H1 (cell line): ENCODE measurements around the gene RDH14. TPM values are rescaled to one million over a fixed set of nuclear protein-coding genes. Genes with fewer than 3 reads are reported as not detected.

Source experiments
- CTCF ChIA-PET: fragments of 300-600 bp; sonication (Branson Sonifier 250); formaldehyde crosslinking; loops from one replicate; lab custom pipeline; 2021; ENCODE audit not compliant: partially characterized antibody; lab: Charles Lee
- POLR2A ChIA-PET: fragments of 300-600 bp; sonication (Branson Sonifier 250); formaldehyde crosslinking; loops from one replicate; lab custom pipeline; 2021; ENCODE audit warnings: inconsistent platforms; ENCODE audit not compliant: partially characterized antibody; lab: Charles Lee
- DNase-seq, 2 experiments: peaks; one replicate each; pipeline versions ENCODE4 v3.0.0 to v3.0.0-alpha.2; 2010 to 2022; ENCODE audit warnings: low spot score in 2 of 2, low read depth in 1 of 2, mixed read lengths in 1 of 2
- FAIRE-seq: peaks from 2 replicates; lab custom pipeline; 2011; peaks lifted over from hg19 to GRCh38; lab: Jason Lieb, UNC
- H2AFZ ChIP-seq: 2 replicates; pipeline ENCODE4 v1.8.1; 2012; ENCODE audit warnings: low read length, inconsistent platforms
- H2AK5ac ChIP-seq: 2 replicates; pipeline ENCODE4 v1.6.1; 2013; ENCODE audit warnings: low read depth, low read length
- H2BK120ac ChIP-seq: replicated peaks from 2 replicates; pipeline ENCODE3; 2013; ENCODE audit warnings: low read depth, low read length, inconsistent platforms
- H2BK12ac ChIP-seq: 2 replicates; pipeline ENCODE4 v1.6.1; 2013; ENCODE audit warnings: low read depth, low read length
- H2BK15ac ChIP-seq: 2 replicates; pipeline ENCODE4 v1.6.1; 2013; ENCODE audit warnings: low read length
- H2BK20ac ChIP-seq: 2 replicates; pipeline ENCODE4 v1.6.1; 2013; ENCODE audit warnings: low read length
- H2BK5ac ChIP-seq: 2 replicates; pipeline ENCODE4 v1.6.1; 2013; ENCODE audit warnings: low read depth, low read length
- H3K14ac ChIP-seq: 2 replicates; pipeline ENCODE4 v1.6.1; 2013; ENCODE audit warnings: inconsistent platforms; ENCODE audit not compliant: insufficient read length
- H3K18ac ChIP-seq: 2 replicates; pipeline ENCODE4 v1.6.1; 2013; ENCODE audit warnings: low read length; ENCODE audit errors: extremely low read depth
- H3K23ac ChIP-seq: 2 replicates; pipeline ENCODE4 v1.6.1; 2013; ENCODE audit warnings: inconsistent platforms; ENCODE audit not compliant: insufficient read length
- H3K23me2 ChIP-seq: 2 replicates; pipeline ENCODE4 v1.6.1; 2013; ENCODE audit warnings: low read depth, low read length
- H3K27ac ChIP-seq: 2 replicates; pipeline ENCODE4 v1.6.1; 2011; ENCODE audit warnings: low read depth, low read length, inconsistent platforms
- H3K27me3 ChIP-seq, 4 experiments: replicated peaks in 1 of 4; 1 replicate in 1 of 4; 2 replicates in 3 of 4; pipeline versions ENCODE4 v1.6.1 to v1.8.1; 2011 to 2013; ENCODE audit warnings: low read length in 3 of 4, mild to moderate bottlenecking in 3 of 4, inconsistent platforms in 2 of 4, mixed read lengths in 2 of 4, moderate library complexity in 1 of 4; ENCODE audit not compliant: control insufficient read depth in 3 of 4, insufficient read depth in 3 of 4; ENCODE audit errors: extremely low read depth in 1 of 4
- H3K36me3 ChIP-seq, 4 experiments: 2 replicates each; pipeline versions ENCODE4 v1.6.1 to v1.8.1; 2011 to 2013; ENCODE audit warnings: mild to moderate bottlenecking in 4 of 4, low read length in 3 of 4, moderate library complexity in 2 of 4, control low read depth in 1 of 4, inconsistent platforms in 1 of 4; ENCODE audit not compliant: insufficient read depth in 4 of 4, control insufficient read depth in 2 of 4
- H3K4ac ChIP-seq: replicated peaks from 2 replicates; pipeline ENCODE3; 2013; ENCODE audit warnings: low read length, low read depth, mixed read lengths, inconsistent platforms; ENCODE audit not compliant: insufficient read length
- H3K4me1 ChIP-seq, 4 experiments: replicated peaks in 1 of 4; 1 replicate in 1 of 4; 2 replicates in 3 of 4; pipeline versions ENCODE4 v1.6.1 to v1.8.1; 2011 to 2013; ENCODE audit warnings: low read length in 3 of 4, inconsistent platforms in 2 of 4, mixed read lengths in 1 of 4; ENCODE audit not compliant: insufficient read depth in 4 of 4, control insufficient read depth in 3 of 4
- H3K4me2 ChIP-seq, 2 experiments: 2 replicates each; pipeline versions ENCODE4 v1.6.1 to v1.8.1; 2011 to 2013; ENCODE audit warnings: low read depth in 2 of 2, low read length in 2 of 2, control low read depth in 1 of 2, inconsistent platforms in 1 of 2, mild to moderate bottlenecking in 1 of 2; ENCODE audit not compliant: insufficient read depth in 1 of 2
- H3K4me3 ChIP-seq, 4 experiments: fragments of 200-600, 300-600 bp in 1 of 4; sonication (generic), shearing (Covaris generic), sonication (Bioruptor Twin) in 1 of 4; 2 replicates each; pipeline versions ENCODE4 v1.5.1 to v1.8.1; 2011 to 2016; ENCODE audit warnings: low read length in 4 of 4, low read depth in 3 of 4, control low read depth in 2 of 4, inconsistent platforms in 2 of 4, mild to moderate bottlenecking in 2 of 4, mixed read lengths in 1 of 4, moderate library complexity in 1 of 4; ENCODE audit not compliant: insufficient read depth in 2 of 4; ENCODE audit errors: extremely low read depth in 1 of 4
- H3K56ac ChIP-seq: replicated peaks from 2 replicates; pipeline ENCODE3; 2013; ENCODE audit warnings: low read depth, mild to moderate bottlenecking, mixed read lengths, low read length, inconsistent platforms; ENCODE audit not compliant: insufficient read length
- H3K79me1 ChIP-seq: 2 replicates; pipeline ENCODE4 v1.6.1; 2013; ENCODE audit warnings: low read depth, low read length, control low read depth
- H3K79me2 ChIP-seq, 2 experiments: 2 replicates each; pipeline versions ENCODE4 v1.6.1 to v1.8.1; 2012 to 2013; ENCODE audit warnings: low read length in 2 of 2, mild to moderate bottlenecking in 2 of 2, inconsistent platforms in 1 of 2; ENCODE audit not compliant: insufficient read depth in 2 of 2, control insufficient read depth in 1 of 2
- H3K9ac ChIP-seq, 4 experiments: replicated peaks in 1 of 4; 1 replicate in 1 of 4; 2 replicates in 3 of 4; pipeline versions ENCODE4 v1.6.1 to v1.8.1; 2011 to 2013; ENCODE audit warnings: low read depth in 3 of 4, low read length in 3 of 4, control low read depth in 2 of 4, mild to moderate bottlenecking in 2 of 4, moderate library complexity in 2 of 4, inconsistent platforms in 1 of 4; ENCODE audit errors: extremely low read depth in 1 of 4
- H3K9me3 ChIP-seq, 2 experiments: 2 replicates each; pipeline versions ENCODE4 v1.6.1 to v1.8.1; 2012 to 2013; ENCODE audit warnings: mild to moderate bottlenecking in 2 of 2, moderate library complexity in 2 of 2, control low read depth in 1 of 2, inconsistent platforms in 1 of 2, low read depth in 1 of 2, low read length in 1 of 2, mixed read lengths in 1 of 2; ENCODE audit not compliant: insufficient read depth in 2 of 2
- H4K20me1 ChIP-seq, 2 experiments: replicated peaks in 1 of 2; 2 replicates each; pipeline versions ENCODE3 to v1.8.1; 2011 to 2013; ENCODE audit warnings: inconsistent platforms in 2 of 2, low read length in 2 of 2, mild to moderate bottlenecking in 1 of 2; ENCODE audit not compliant: insufficient read depth in 2 of 2, control insufficient read depth in 1 of 2
- H4K5ac ChIP-seq: 2 replicates; pipeline ENCODE4 v1.6.1; 2013; ENCODE audit warnings: low read length, low read depth, mixed read lengths, inconsistent platforms; ENCODE audit not compliant: insufficient read length
- H4K8ac ChIP-seq: 2 replicates; pipeline ENCODE4 v1.8.0; 2013; ENCODE audit warnings: mild to moderate bottlenecking, moderate library complexity, low read length, inconsistent platforms; ENCODE audit not compliant: insufficient read depth; ENCODE audit errors: extremely low read depth
- H4K91ac ChIP-seq: replicated peaks from 2 replicates; pipeline ENCODE3; 2013; ENCODE audit warnings: low read length, mixed read lengths, inconsistent platforms; ENCODE audit not compliant: insufficient read length
- CBX8 ChIP-seq: fragments of 300-800, 300-1000 bp; sonication (generic); IDR thresholded peaks from 2 replicates; pipeline ENCODE4 v1.7.1; 2016; ENCODE audit warnings: low read depth, low read length, borderline replicate concordance
- CEBPB ChIP-seq: IDR thresholded peaks from 2 replicates; pipeline ENCODE4 v1.6.1; 2012; ENCODE audit warnings: low read depth, low read length
- CTBP2 ChIP-seq: IDR thresholded peaks from 2 replicates; pipeline ENCODE4 v1.7.0; 2011; ENCODE audit warnings: borderline replicate concordance, mild to moderate bottlenecking, moderate library complexity, mixed read lengths, low read length; ENCODE audit not compliant: insufficient read depth, insufficient read length
- JUN ChIP-seq: IDR thresholded peaks from 2 replicates; pipeline ENCODE4 v1.6.1; 2011; ENCODE audit warnings: low read depth, mild to moderate bottlenecking, improper control_type of control experiment, low read length
- POU5F1 ChIP-seq: IDR thresholded peaks from 2 replicates; pipeline ENCODE4 v1.6.1; 2011; ENCODE audit warnings: low read depth, mild to moderate bottlenecking, low read length, moderate library complexity
- SIN3A ChIP-seq, 2 experiments: IDR thresholded peaks in 1 of 2; conservative IDR thresholded peaks in 1 of 2; 2 replicates each; pipeline ENCODE4 v1.6.1; 2011 to 2012; ENCODE audit warnings: low read length in 2 of 2, improper control_type of control experiment in 1 of 2, low read depth in 1 of 2, mild to moderate bottlenecking in 1 of 2
- SUZ12 ChIP-seq: fragments of 200-600 bp; sonication (generic); IDR thresholded peaks from 2 replicates; pipeline ENCODE4 v1.6.1; 2012; ENCODE audit warnings: mild to moderate bottlenecking, inconsistent platforms, low read length, moderate library complexity, mixed read lengths
- YY1 ChIP-seq: IDR thresholded peaks from 2 replicates; pipeline ENCODE4 v1.6.1; 2011; ENCODE audit warnings: low read depth, mild to moderate bottlenecking, low read length
- WGBS, 2 experiments: shearing (Covaris generic) in 1 of 2; methylation state at CpG; one replicate each; pipeline versions ENCODE4 v1.1.6 to v1.1.7; 2013 to 2015; ENCODE audit warnings: low lambda C conversion rate in 2 of 2, mixed read lengths in 2 of 2, inconsistent platforms in 1 of 2, low coverage in 1 of 2, missing lambda C conversion rate in 1 of 2; ENCODE audit not compliant: insufficient replicate concordance in 2 of 2, insufficient coverage in 1 of 2, insufficient read length in 1 of 2; ENCODE audit errors: extremely low coverage in 1 of 2, missing lambda C conversion rate in 1 of 2; 5-methylcytosine and 5-hydroxymethylcytosine counted together
- polyA plus RNA-seq, 7 experiments: library from polyadenylated mRNA; depleted of rRNA in 3 of 7; stranded (reverse) in 5 of 7; unstranded in 2 of 7; fragments of >200 nt in 5 of 7; fragments of 200-250 nt in 2 of 7; gene quantifications; 1 replicate in 5 of 7; 2 replicates in 1 of 7; 4 replicates in 1 of 7; pipeline versions ENCODE4 v1.2.1 to v1.2.3, GENCODE V29; 2011 to 2013; ENCODE audit warnings: missing spikeins in 2 of 7, mixed read lengths in 2 of 7
- total RNA-seq: library from RNA; stranded (reverse); fragmentation: NEBNext Ultra II Directional; extraction: Animal tissue kit (Norgen Biotek cat#: 25700); gene quantifications from 2 replicates; pipeline ENCODE4 v1.2.1, GENCODE V29; 2021
- TF ChIP-seq, protein P1 (sequence below): IDR thresholded peaks from 2 replicates; pipeline ENCODE4 v1.6.1; 2012; ENCODE audit warnings: low read length, inconsistent platforms

RDH14 gene
- total and polyA plus RNA-seq, 2 of the 8 experiments (the other 6 are each of a cell fraction or from before 2014, with no cell fraction given), result 14.7 to 23.6 TPM

DNA sequence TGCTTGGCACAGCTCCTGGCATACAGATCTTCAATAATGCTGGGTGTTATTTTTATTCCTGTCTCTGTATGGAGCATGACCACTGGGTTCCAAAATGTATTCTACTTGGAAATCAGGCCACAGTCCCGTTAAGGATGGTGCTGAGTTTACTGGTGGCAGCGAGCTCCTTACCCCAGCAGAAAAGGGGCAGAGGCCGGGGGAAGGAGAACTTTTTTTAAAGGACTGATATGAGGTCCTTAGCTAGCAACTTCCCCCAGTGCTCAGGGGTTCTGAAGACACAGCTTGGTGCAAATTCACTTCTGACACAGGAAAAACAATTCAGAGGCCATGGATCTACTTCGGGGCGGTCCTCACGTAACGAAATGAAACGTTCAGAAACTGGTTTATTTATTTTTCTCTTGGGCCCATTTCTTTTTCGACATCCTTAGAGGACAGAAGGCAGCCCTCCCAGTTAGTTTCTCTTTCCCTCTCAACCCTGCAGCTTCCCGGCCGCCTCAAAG lies 872 bp downstream of the RDH14 start:
- Histone ChIP-seq H2BK20ac (no peak overlapping the region), H3K79me2 (peaks cover 0 to 35% of the 10 kb centered on the region in 2 experiments; a peak in 3 of 4 replicates), H2BK120ac (no peak overlapping the region), H3K9me3 (no peaks in the 10 kb centered on the region), H3K27ac (peak overlapping the region; percentile 82; the same call in 1 of the 2 replicates), H3K4me3 (peak overlapping the region; percentile 77 to 88 (median 80)), H3K23ac (no peak overlapping the region), H3K27me3 (no peaks in the 10 kb centered on the region), H3K4me1 (peaks cover 0 to 10% (median 3%) of the 10 kb centered on the region in 4 experiments; a peak in 4 of 7 replicates), H2BK5ac (no peak overlapping the region), H3K4ac (no peak overlapping the region), H3K18ac (no peak overlapping the region), H4K8ac (no peak overlapping the region), H4K5ac (no peak overlapping the region), H3K36me3 (peaks cover 6 to 9% (median 8%) of the 10 kb centered on the region in 4 experiments; a peak in 7 of 8 replicates), H2BK15ac (no peak overlapping the region), H2BK12ac (no peak overlapping the region), H4K91ac (no peak overlapping the region), H4K20me1 (peaks cover 5% of the 10 kb centered on the region in 2 experiments), H2AFZ (no peak overlapping the region), H3K9ac (peak overlapping the region; percentile 59 to 85 (median 76)), H3K14ac (no peak overlapping the region), H3K79me1 (peaks cover 4% of the 10 kb centered on the region), H3K23me2 (0 out of 2 replicates have a peak, but pooled peaks cover 5% of the 10 kb centered on the region), H2AK5ac (no peak overlapping the region), H3K56ac (no peak overlapping the region), H3K4me2 (peak overlapping the region; percentile 78 to 82)
- ChIA-PET POLR2A (interaction anchor here (1.1 to 3.0 kb wide), 3 partner anchors 11 to 1016 kb away, joined by 3 to 10 read pairs (median 5); no protein-coding TSS in a partner anchor), CTCF (interaction anchor here (1.0 to 3.0 kb wide), 4 partner anchors 39 to 172 kb away, joined by 3 to 17 read pairs (median 4); no protein-coding TSS in a partner anchor)
- FAIRE-seq (no peak), DNase-seq (no peak)
- 16% methylated on average over 10 of the region's 11 CpGs; no CpG with 5 or more reads in 1 of the 2 experiments for WGBS, 2 experiments
- TF ChIP-seq CEBPB, result no peak
- TF ChIP-seq, protein P1, sequence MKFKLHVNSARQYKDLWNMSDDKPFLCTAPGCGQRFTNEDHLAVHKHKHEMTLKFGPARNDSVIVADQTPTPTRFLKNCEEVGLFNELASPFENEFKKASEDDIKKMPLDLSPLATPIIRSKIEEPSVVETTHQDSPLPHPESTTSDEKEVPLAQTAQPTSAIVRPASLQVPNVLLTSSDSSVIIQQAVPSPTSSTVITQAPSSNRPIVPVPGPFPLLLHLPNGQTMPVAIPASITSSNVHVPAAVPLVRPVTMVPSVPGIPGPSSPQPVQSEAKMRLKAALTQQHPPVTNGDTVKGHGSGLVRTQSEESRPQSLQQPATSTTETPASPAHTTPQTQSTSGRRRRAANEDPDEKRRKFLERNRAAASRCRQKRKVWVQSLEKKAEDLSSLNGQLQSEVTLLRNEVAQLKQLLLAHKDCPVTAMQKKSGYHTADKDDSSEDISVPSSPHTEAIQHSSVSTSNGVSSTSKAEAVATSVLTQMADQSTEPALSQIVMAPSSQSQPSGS, result no peak
- TF ChIP-seq CTBP2, result no peak
- no peak for TF ChIP-seq CBX8
- no peak for TF ChIP-seq SUZ12
- TF ChIP-seq YY1, result no peak
- no peak for TF ChIP-seq POU5F1
- TF ChIP-seq SIN3A (conservative IDR thresholded peaks at IDR 0.05 in 1 of 2, IDR thresholded peaks at IDR 0.05 in 1 of 2; ENCODE audit: low read depth in 1 of 2, low read length in 2 of 2), result no peak
- no peak for TF ChIP-seq JUN
